GM15510 (cell line): ENCODE measurements around the gene TRIO.

Experiments
- POLR2A ChIP-seq: IDR thresholded peaks from 3 replicates; pipeline ENCODE4 v1.6.1; 2011; ENCODE audit warnings: borderline replicate concordance; ENCODE audit not compliant: insufficient read length; ENCODE audit errors: extremely low read depth

The TRIO gene

GRCh38 chr5:14508046-14508445, 364.9 kb downstream of the TRIO start:
- no peak for TF ChIP-seq POLR2A

GRCh38 chr5:14509556-14509955, 366.4 kb downstream of the TRIO start:
- no peak for TF ChIP-seq POLR2A

- no peak for TF ChIP-seq POLR2A
Observed at GRCh38 chr5:14510156-14510734, 367.1 kb downstream of the TRIO start.

DNA sequence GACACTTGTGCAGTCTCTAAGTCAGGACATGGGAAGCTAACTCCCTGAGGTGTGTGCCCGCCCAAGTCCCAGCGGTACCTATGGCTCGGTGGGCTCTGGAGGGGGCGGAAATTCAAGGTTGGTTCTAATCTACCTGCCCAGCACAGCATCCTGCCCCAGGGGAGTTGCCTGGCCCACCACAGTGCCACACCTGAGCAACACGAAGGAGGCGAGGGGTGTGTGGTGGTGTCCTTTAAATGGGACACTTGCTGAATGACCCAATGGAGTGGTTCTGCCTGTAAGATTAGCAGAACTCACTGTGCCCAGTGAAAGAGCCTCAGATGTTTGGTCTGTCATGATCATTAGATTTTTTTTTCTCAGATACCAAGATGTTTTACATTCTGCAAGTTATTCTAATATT, 367.7 kb downstream of the TRIO start:
- TF ChIP-seq POLR2A = no peak

GRCh38 chr5:14512574-14512973, 369.4 kb downstream of the TRIO start:
- no peak for TF ChIP-seq POLR2A

GRCh38 chr5:14513266-14513665, 370.1 kb downstream of the TRIO start:
- TF ChIP-seq POLR2A = no peak

DNA sequence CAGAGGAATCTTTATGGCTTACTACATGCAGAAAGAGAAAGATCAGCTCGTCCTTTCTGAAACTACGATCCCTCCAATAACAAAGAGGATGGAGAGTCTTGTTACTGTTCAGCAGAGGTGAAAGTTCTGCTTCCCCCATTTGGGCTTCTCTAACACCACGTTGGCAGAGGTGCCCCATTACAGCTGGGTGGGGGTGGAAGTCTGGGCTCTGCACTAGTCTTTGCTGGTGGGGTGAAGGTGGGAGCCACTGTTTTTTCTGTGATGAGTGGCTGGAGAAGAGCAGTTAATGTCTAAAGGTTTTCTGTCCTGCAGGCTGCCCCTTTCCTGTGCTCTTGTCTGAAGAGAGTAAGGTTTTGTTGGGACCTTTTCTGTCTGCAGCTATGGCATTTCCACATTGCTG, 373.8 kb downstream of the TRIO start:
- TF ChIP-seq POLR2A = no peak

DNA sequence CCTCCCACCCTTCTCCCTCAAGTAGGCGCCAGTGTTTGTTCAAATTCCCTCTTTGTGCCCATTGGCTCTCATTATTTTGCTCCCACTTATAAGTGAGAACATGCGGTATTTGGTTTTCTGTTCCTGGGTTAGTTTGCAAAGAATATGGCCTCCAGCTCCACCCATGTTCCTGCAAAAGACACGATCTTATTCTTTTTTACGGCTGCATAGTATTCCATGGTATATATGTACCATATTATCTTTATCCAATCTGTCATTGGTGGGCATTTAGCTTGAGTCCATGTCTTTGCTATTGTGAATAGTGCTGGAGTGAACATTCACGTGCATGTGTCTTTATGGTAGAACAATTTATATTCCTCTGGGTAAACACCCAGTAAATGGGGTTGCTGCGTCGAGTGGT, 375.5 kb downstream of the TRIO start:
- TF ChIP-seq POLR2A = no peak

DNA sequence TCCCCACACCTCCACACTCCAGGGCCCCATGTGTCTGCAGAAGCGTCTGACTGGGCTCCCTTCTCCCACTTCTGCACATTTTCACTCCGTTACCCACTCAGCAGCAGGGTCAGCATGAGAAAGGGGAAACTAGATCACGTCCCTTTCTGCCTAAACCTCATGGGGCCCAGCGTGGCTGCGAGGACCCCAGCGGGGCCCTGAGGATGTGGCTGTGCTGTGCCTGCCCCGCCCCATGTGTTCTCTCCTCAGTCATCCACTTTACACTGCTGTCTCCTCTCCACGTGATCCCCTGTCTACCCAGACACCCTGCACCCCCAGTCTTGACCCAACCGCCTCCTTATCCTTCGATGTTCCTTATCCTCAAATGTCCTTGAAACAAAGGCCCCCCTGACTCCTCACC, 378.6 kb downstream of the TRIO start:
- TF ChIP-seq POLR2A = no peak

- TF ChIP-seq POLR2A = no peak
Observed at GRCh38 chr5:14522721-14523120, 379.6 kb downstream of the TRIO start.

GRCh38 chr5:14523243-14524034, 380.3 kb downstream of the TRIO start:
- no peak for TF ChIP-seq POLR2A

- no peak for TF ChIP-seq POLR2A
Observed at GRCh38 chr5:14525397-14525796, 382.3 kb downstream of the TRIO start.

DNA sequence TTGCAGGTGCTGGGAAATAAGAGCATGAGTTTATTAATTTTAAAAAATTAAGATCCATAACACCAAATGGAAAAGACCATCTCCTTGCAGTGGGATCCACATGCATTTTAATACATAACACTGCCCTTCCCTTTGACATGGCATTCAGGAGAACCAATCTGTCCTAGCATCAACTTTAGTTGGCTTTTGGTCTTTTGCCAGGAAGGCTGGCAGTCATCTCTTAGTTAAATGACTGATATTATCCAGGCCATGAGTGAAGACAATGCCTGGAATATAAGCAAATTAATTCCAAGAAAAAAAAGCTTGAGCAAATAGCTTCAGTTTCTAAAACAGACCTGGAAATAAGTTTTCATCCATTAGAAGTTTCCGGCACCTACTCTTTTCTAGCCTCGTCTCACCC, 383.4 kb downstream of the TRIO start:
- no peak for TF ChIP-seq POLR2A

DNA sequence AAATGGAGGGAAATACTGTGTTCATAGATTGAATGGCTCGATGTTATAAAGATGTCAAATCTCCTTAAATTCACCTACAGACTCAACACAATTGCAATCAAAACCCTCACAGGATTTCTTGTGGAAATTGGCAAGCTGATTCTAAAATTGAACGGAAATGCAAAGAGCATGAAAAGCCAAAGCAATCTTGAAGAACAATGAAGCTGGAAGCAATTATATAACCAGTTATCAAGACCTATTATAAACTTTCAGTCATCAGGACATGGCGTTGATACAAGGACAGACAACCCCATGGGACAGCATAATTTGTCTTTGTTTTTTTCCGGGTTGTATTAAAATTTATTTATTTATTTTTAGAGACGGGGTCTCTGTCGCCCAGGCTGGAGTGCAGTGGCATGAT, 385.0 kb downstream of the TRIO start:
- TF ChIP-seq POLR2A = no peak

GRCh38 chr5:14528926-14529325, 385.8 kb downstream of the TRIO start:
- TF ChIP-seq POLR2A = no peak

DNA sequence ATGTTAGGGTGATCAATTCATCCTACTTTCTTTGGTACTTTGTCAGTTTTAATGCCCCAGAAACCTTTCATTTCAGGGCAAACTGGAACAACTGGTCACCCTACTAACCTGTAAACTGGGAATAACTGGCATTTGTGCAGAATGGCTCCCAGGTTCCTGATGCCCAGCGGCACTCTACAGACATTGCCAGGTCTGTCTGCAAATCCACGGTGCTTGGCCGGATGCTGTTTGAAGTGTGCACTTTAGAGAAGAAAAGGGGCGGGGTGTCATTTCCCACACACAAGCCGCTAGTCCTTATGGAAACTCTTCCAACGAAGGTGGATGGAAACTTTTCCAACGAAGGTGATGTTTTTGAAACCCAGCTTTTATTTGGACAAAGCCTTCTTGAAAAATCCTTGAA, 388.5 kb downstream of the TRIO start:
- TF ChIP-seq POLR2A = no peak

DNA sequence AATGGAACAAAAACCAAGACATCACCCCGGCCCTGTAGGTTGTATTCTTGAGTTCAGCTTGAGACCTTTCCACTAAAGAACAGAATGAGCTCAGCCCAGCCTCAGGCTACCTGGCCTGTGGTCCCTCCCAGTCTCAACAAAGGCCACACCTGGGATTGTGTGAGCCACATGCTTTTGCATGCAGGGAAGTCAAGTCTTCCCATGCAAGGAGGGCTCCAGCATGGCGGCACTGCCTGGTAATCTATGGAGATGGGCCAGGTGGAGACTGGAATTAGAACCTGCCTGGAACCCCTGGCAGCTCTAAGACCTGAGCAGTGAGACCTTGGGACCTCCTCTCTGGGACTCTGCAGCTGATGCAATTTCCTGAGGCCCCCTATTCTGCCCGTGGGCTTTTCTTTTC, 389.0 kb downstream of the TRIO start:
- TF ChIP-seq POLR2A = no peak

GRCh38 chr5:14534773-14535172, 391.6 kb downstream of the TRIO start:
- TF ChIP-seq POLR2A = no peak

DNA sequence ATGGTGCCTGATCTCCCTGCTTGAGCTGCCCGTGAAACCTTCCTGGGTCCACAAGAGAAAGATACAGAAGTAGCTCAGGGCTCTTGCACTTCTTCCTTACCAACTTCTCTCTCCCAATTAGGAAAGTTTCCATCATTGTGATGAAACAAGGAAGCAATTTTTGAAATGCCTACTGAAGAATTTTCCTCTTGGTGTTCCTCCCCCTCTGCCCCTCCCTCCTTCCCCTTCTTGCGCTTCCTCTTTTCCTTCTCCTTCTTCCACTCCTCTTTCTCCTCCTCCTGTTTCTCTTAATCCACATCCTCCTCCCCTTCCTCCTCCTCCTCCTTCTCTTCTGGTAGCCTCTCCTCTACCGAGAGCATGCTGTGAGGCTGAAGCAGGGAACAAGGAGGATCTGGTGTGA, 402.2 kb downstream of the TRIO start:
- TF ChIP-seq POLR2A = no peak
